Kidney (tissue), 14 donors: ENCODE results near the gene ATXN1L. TPM values are rescaled to one million over a fixed set of nuclear protein-coding genes. Genes with fewer than 3 reads are reported as not detected.

ENCODE experiments used
- DNase-seq, 5 donors: peaks; one replicate each; pipeline ENCODE4 v3.0.0-alpha.2; 2013 to 2020
- FAIRE-seq: peaks from 2 replicates; lab custom pipeline; 2012; peaks lifted over from hg19 to GRCh38; lab: Jason Lieb, UNC
- H3K27ac ChIP-seq, 2 donors: one replicate each; pipeline ENCODE4 v1.7.0; 2013; ENCODE audit warnings: low read depth in 2 of 2, low read length in 2 of 2, inconsistent platforms in 1 of 2
- H3K27me3 ChIP-seq: one replicate; pipeline ENCODE4 v1.7.1; 2013; ENCODE audit warnings: low read length, inconsistent platforms; ENCODE audit not compliant: control insufficient read depth, insufficient read depth
- H3K36me3 ChIP-seq, 3 donors: one replicate each; pipeline versions ENCODE4 v1.7.0 to v1.7.1; 2013; ENCODE audit warnings: low read length in 3 of 3, control low read depth in 1 of 3, inconsistent platforms in 1 of 3; ENCODE audit not compliant: insufficient read depth in 3 of 3, control insufficient read depth in 2 of 3
- H3K4me1 ChIP-seq, 3 donors: one replicate each; pipeline versions ENCODE4 v1.7.0 to v1.7.1; 2013; ENCODE audit warnings: low read length in 3 of 3, inconsistent platforms in 1 of 3, low read depth in 1 of 3; ENCODE audit not compliant: control insufficient read depth in 2 of 3, insufficient read depth in 2 of 3
- H3K4me3 ChIP-seq, 3 donors: one replicate each; pipeline versions ENCODE4 v1.7.0 to v1.8.1; 2013; ENCODE audit warnings: low read length in 3 of 3, control low read depth in 1 of 3, inconsistent platforms in 1 of 3
- H3K9ac ChIP-seq, 3 donors: one replicate each; pipeline versions ENCODE4 v1.7.0 to v1.7.1; 2013; ENCODE audit warnings: low read length in 3 of 3, control low read depth in 1 of 3, inconsistent platforms in 1 of 3
- H3K9me3 ChIP-seq, 3 donors: one replicate each; pipeline versions ENCODE4 v1.7.0 to v1.7.1; 2013; ENCODE audit warnings: low read length in 3 of 3, control low read depth in 1 of 3, inconsistent platforms in 1 of 3; ENCODE audit not compliant: control insufficient read depth in 2 of 3, insufficient read depth in 1 of 3
- CTCF ChIP-seq: IDR thresholded peaks from 3 replicates; pipeline ENCODE4 v1.5.1; 2012; ENCODE audit warnings: mild to moderate bottlenecking, moderate library complexity, borderline replicate concordance; ENCODE audit not compliant: insufficient read depth; ENCODE audit errors: extremely low read depth
- intact Hi-C: fragments of 100-400 bp; cut with DNase I; formaldehyde crosslinking; loops from one replicate; pipeline ENCODE4 v1.11.1; 2022
- polyA plus RNA-seq: library from polyadenylated mRNA; stranded (reverse); fragments of 350-450 nt; fragmentation: Illumina TruSeq; extraction: RNeasy Lipid Tissue Mini Kit (QIAGEN cat#74804); gene quantifications from one replicate; pipeline ENCODE4 v1.2.3, GENCODE V29; 2014; ENCODE audit warnings: low read depth, low replicate concordance; ENCODE audit not compliant: insufficient read depth
- total RNA-seq: library from RNA; stranded (reverse); fragmentation: NEBNext Ultra II Directional; extraction: Animal tissue kit (Norgen Biotek cat#: 25700); gene quantifications from one replicate; pipeline ENCODE4 v1.2.1, GENCODE V29; 2021
- donor health status: control.
- donor health status: control.
- donor health status: control.
- donor health status: control.
- donor health status: control.
- donor health status: DM: yes; HTN: yes; CAD: no.
- donor health status: Normal renal cell carcinoma (clear cell type).

The ATXN1L gene
- total and polyA plus RNA-seq, 2 donors from 2014 or later: 7.4 to 37.5 TPM

GRCh38 chr16:71846431-71846830, 655 bp downstream of the ATXN1L start:
- Histone ChIP-seq H3K9me3 (no peaks in the 10 kb centered on the region), H3K27ac (peak overlapping the region; percentile 92 to 96), H3K4me3 (peak overlapping the region; percentile 76 to 99 (median 94)), H3K27me3 (no peaks in the 10 kb centered on the region), H3K36me3 (peaks cover 2 to 30% (median 24%) of the 10 kb centered on the region in 3 donors), H3K4me1 (peaks cover 0 to 7% (median 0%) of the 10 kb centered on the region in 3 donors), H3K9ac (peak overlapping the region; percentile 46 to 97 (median 95))
- no peak for TF ChIP-seq CTCF
- DNase-seq (peak in 3 of 5 donors; percentile 15 to 31 (median 27)), FAIRE-seq (no peak)
- intact Hi-C loops: no loop called here

- FAIRE-seq (no peak), DNase-seq (no peak)
- peak overlapping the region in 1 of 3 donors; percentile 97 for H3K9ac ChIP-seq
- peak overlapping the region; percentile 76 to 99 (median 94) for H3K4me3 ChIP-seq
- H3K27ac ChIP-seq: no peak overlapping the region
- no peak for TF ChIP-seq CTCF
- peaks cover 0 to 7% (median 0%) of the 10 kb centered on the region in 3 donors for H3K4me1 ChIP-seq
- H3K36me3 ChIP-seq: peaks cover 2 to 36% (median 27%) of the 10 kb centered on the region in 3 donors
- intact Hi-C loops: no loop called here
- no peaks in the 10 kb centered on the region for H3K27me3 ChIP-seq
- H3K9me3 ChIP-seq: no peaks in the 10 kb centered on the region
These were observed 1.3 kb downstream of the ATXN1L start for GRCh38 chr16:71847096-71847495.

GRCh38 chr16:71848622-71849021, 2.8 kb downstream of the ATXN1L start:
- FAIRE-seq: no peak
- Histone ChIP-seq H3K36me3 (peaks cover 2 to 37% (median 27%) of the 10 kb centered on the region in 3 donors), H3K27ac (no peak overlapping the region), H3K4me1 (peaks cover 0 to 16% (median 4%) of the 10 kb centered on the region in 3 donors), H3K9me3 (no peaks in the 10 kb centered on the region), H3K9ac (no peak overlapping the region), H3K27me3 (no peaks in the 10 kb centered on the region), H3K4me3 (no peak overlapping the region)
- TF ChIP-seq CTCF: no peak
- intact Hi-C loops: no loop called here
- no peak for DNase-seq

GRCh38 chr16:71851746-71852145, 6.0 kb downstream of the ATXN1L start:
- no peaks in the 10 kb centered on the region for H3K9me3 ChIP-seq
- H3K9ac ChIP-seq: no peak overlapping the region
- intact Hi-C loops: no loop called here
- TF ChIP-seq CTCF: no peak
- H3K4me1 ChIP-seq: peaks cover 0 to 23% (median 4%) of the 10 kb centered on the region in 3 donors
- no peak overlapping the region for H3K4me3 ChIP-seq
- no peak overlapping the region for H3K27ac ChIP-seq
- no peak for DNase-seq
- FAIRE-seq: no peak
- no peaks in the 10 kb centered on the region for H3K27me3 ChIP-seq
- peaks cover 2 to 37% (median 30%) of the 10 kb centered on the region in 3 donors for H3K36me3 ChIP-seq
